Adrenal gland (tissue), 12 donors: ENCODE data around the gene BRINP2. TPM values are rescaled to one million over a fixed set of nuclear protein-coding genes. Genes with fewer than 3 reads are reported as not detected.

Experiments used
- DNase-seq, 7 donors: peaks; one replicate each; pipeline ENCODE4 v3.0.0-alpha.2; 2019 to 2020
- H3K27ac ChIP-seq, 5 donors: fragments of 200-600 bp; sonication (generic) in 4 of 5; 1 replicate in 3 of 5; 2 replicates in 2 of 5; pipeline versions ENCODE4 v1.5.1 to v1.8.0; 2016 to 2020; ENCODE audit warnings: mild to moderate bottlenecking in 1 of 5
- H3K27me3 ChIP-seq: fragments of 200-600 bp; 2 replicates; pipeline ENCODE4 v1.8.0; 2021
- H3K36me3 ChIP-seq, 2 donors: fragments of 200-600 bp; replicated peaks in 1 of 2; 1 replicate in 1 of 2; 2 replicates in 1 of 2; pipeline versions ENCODE4 v1.5.1 to v1.8.0; 2018 to 2022
- H3K4me1 ChIP-seq, 2 donors: fragments of 200-600 bp; replicated peaks in 1 of 2; 1 replicate in 1 of 2; 2 replicates in 1 of 2; pipeline versions ENCODE4 v1.5.1 to v1.8.0; 2018 to 2021
- H3K4me3 ChIP-seq, 4 donors: fragments of 200-600 bp; sonication (generic) in 3 of 4; one replicate each; pipeline ENCODE4 v1.5.1; 2016 to 2018
- H3K9me3 ChIP-seq, 3 donors: fragments of 200-600 bp; sonication (generic) in 1 of 3; replicated peaks in 1 of 3; 1 replicate in 2 of 3; 2 replicates in 1 of 3; pipeline versions ENCODE4 v1.5.1 to v1.8.0; 2016 to 2021
- CTCF ChIP-seq, 6 experiments: fragments of 450-650 bp in 4 of 6; fragments of 200-600 bp in 2 of 6; sonication (generic) in 1 of 6; IDR thresholded peaks; 1 replicate in 5 of 6; 2 replicates in 1 of 6; pipeline versions ENCODE4 v1.5.1 to v1.8.0; 2016 to 2021; ENCODE audit warnings: antibody characterized with exemption in 6 of 6, mild to moderate bottlenecking in 2 of 6, moderate library complexity in 1 of 6
- POLR2A ChIP-seq, 2 donors: fragments of 450-650 bp; IDR thresholded peaks; one replicate each; pipeline ENCODE4 v1.6.1; 2017; ENCODE audit warnings: antibody characterized with exemption in 2 of 2, mild to moderate bottlenecking in 2 of 2, moderate library complexity in 1 of 2
- WGBS, 4 donors: extraction: QIAGEN DNeasy Blood & Tissue Kit in 2 of 4; methylation state at CpG; one replicate each; pipeline versions ENCODE4 v1.1.5 to v1.1.7; 2013 to 2017; 5-methylcytosine and 5-hydroxymethylcytosine counted together
- intact Hi-C, 2 donors: fragments of 100-400 bp; cut with DNase I; formaldehyde crosslinking; loops; one replicate each; pipeline versions ENCODE4 v1.14.1 to v1.15.0; 2022 to 2023
- polyA plus RNA-seq, 3 donors: library from polyadenylated mRNA; stranded (reverse); fragments of 200-250 nt in 2 of 3; fragments of 350-450 nt in 1 of 3; fragmentation: Illumina TruSeq in 1 of 3; extraction: RNeasy Lipid Tissue Mini Kit (QIAGEN cat#74804) in 1 of 3; gene quantifications; one replicate each; pipeline ENCODE4 v1.2.3, GENCODE V29; 2013 to 2014
- total RNA-seq, 9 donors: library from RNA; depleted of rRNA in 4 of 9; stranded (reverse); fragments of >200 nt in 4 of 9; fragments of 120-200 nt in 1 of 9; fragmentation: NEBNext Ultra II Directional in 1 of 9; extraction: Animal tissue kit (Norgen Biotek cat#: 25700) in 1 of 9; gene quantifications; one replicate each; pipeline versions ENCODE4 v1.1.0 to v1.2.4, GENCODE V29; 2013 to 2023
- donor health status: healthy with polysubstance abuse.
- donor health status: Bipolar disorder and iron deficiency.
- donor health status: DM: yes; HTN: yes; CAD: no.
- donor health status: DM: no; HTN: no; CAD: no.
- donor health status: DM: no; HTN: no; CAD: no.
- donor health status: DM: yes; HTN: yes; CAD: no.

Gene BRINP2
- total and polyA plus RNA-seq, 12 donors: 5.6 to 28.2 (median 16.5) TPM

- no peak for DNase-seq
- intact Hi-C loops: no loop called here
- TF ChIP-seq CTCF (IDR thresholded peaks at IDR 0.05) (no peak), POLR2A (IDR thresholded peaks at IDR 0.05) (no peak)
- no peak overlapping the region for H3K4me3 ChIP-seq
- no peak overlapping the region for H3K27ac ChIP-seq
- H3K36me3 ChIP-seq: no peaks in the 10 kb centered on the region
- no peaks in the 10 kb centered on the region for H3K9me3 ChIP-seq
- H3K4me1 ChIP-seq: peaks cover 8 to 12% of the 10 kb centered on the region in 2 donors
- 62 to 79% (median 67%) methylated on average over 1 of the region's 1 CpG for WGBS, 4 donors
- no peaks in the 10 kb centered on the region for H3K27me3 ChIP-seq
Measured at GRCh38 chr1:177255411-177255810, 84.7 kb downstream of the BRINP2 start.

- Histone ChIP-seq H3K4me3 (peak overlapping the region in 1 of 4 donors; percentile 12), H3K36me3 (no peaks in the 10 kb centered on the region), H3K27ac (peak overlapping the region in 1 of 5 donors; percentile 38), H3K27me3 (no peaks in the 10 kb centered on the region), H3K4me1 (peaks cover 8 to 12% of the 10 kb centered on the region in 2 donors), H3K9me3 (no peaks in the 10 kb centered on the region)
- TF ChIP-seq CTCF (IDR thresholded peaks at IDR 0.05) (peak; percentile 54 to 75 (median 68)), POLR2A (IDR thresholded peaks at IDR 0.05) (no peak)
- DNase-seq: peak; percentile 72 to 86 (median 79)
- intact Hi-C loops: no loop called here
- WGBS, 4 donors: 34 to 45% (median 38%) methylated on average over 20 of the region's 20 CpGs
Measured at GRCh38 chr1:177256153-177257075, 85.7 kb downstream of the BRINP2 start.

GRCh38 chr1:177257128-177257527, 86.4 kb downstream of the BRINP2 start:
- no peaks in the 10 kb centered on the region for H3K36me3 ChIP-seq
- H3K27ac ChIP-seq: no peak overlapping the region
- H3K9me3 ChIP-seq: no peaks in the 10 kb centered on the region
- no peak for DNase-seq
- H3K4me1 ChIP-seq: peaks cover 8 to 12% of the 10 kb centered on the region in 2 donors
- intact Hi-C loops: no loop called here
- H3K27me3 ChIP-seq: no peaks in the 10 kb centered on the region
- 76 to 89% (median 82%) methylated on average over 11 of the region's 11 CpGs for WGBS, 4 donors
- TF ChIP-seq CTCF (IDR thresholded peaks at IDR 0.05): no peak
- TF ChIP-seq POLR2A (IDR thresholded peaks at IDR 0.05): no peak
- H3K4me3 ChIP-seq: no peak overlapping the region

DNA sequence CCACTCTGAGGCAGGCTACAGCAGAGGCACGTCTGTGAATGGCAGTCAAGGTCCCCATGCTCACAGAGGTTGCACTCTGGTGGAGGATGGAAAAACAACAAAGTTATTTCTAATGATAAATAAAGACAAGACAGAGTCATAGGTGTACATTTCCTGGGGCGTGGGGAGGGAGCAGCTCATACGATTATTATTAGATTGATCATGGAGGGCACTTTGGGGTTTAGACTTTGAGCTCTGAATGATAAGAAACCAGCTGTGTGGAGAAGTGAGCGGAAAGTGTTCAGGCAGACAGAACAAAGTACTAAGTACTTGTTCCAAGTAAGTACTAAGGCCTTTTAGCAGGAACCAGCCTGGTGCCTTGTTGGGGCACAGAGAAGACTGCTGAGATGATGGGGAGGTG, 86.8 kb downstream of the BRINP2 start:
- WGBS, 4 donors: 79 to 88% (median 84%) methylated on average over 4 of the region's 4 CpGs

More for the DNA sequence above, 86.8 kb downstream of the BRINP2 start:
- H3K9me3 ChIP-seq: no peaks in the 10 kb centered on the region
- H3K36me3 ChIP-seq: no peaks in the 10 kb centered on the region
- intact Hi-C loops: no loop called here
- H3K27me3 ChIP-seq: no peaks in the 10 kb centered on the region
- H3K4me3 ChIP-seq: no peak overlapping the region
- no peak for TF ChIP-seq CTCF (IDR thresholded peaks at IDR 0.05)
- DNase-seq: no peak
- no peak overlapping the region for H3K27ac ChIP-seq
- H3K4me1 ChIP-seq: peaks cover 8 to 12% of the 10 kb centered on the region in 2 donors
